ENCODE measurements around the gene CPTP. TPM values are rescaled to one million over a fixed set of nuclear protein-coding genes. Genes with fewer than 3 reads are reported as not detected.

CPTP gene
- total and polyA plus RNA-seq, 10 of the 15 experiments (the other 5 are each of a cell fraction or from before 2014, with no cell fraction given), result 0.06 to 24.3 (median 10.0) TPM

DNA sequence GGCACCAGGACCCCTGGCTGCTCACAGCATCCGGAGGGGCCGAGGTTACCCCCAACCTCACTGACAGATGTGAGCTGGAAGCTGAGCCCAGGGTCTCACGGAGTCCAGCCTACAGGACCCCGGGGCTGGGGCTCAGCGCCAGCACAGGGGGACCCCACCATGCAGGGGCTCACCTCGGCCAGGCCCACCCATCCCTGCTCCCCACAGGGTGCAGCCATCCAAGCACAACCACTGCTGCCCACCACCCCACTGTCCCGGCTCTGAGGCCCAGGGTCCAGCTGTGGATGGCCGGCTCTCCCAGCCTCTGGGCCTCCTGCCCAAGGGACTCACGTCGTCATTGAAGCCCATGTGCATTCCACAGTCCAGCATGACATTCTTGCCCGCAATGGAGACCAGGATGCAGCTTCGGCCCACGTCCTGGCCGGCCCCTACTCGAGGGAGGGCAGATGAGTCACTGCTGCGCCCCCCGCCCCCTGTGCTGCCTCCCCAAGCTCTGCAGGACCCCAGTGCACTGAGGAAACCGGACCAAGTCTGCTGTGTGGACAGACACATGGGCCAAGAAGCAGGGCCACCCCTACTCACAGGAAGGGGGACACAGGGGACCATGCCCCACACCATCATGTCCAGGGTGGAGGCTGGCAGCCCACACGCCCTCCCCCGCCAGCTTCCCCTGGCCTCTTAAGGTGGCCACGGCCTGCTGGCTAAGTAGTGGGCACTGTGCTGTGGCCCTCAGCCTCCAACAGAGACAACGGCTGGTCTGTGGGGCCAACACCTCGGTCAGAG lies 3.7 kb upstream of the CPTP start:
- H3K4me3 ChIP-seq, result no peak overlapping the region
- no peak overlapping the region for H3K4me2 ChIP-seq (ENCODE audit: control insufficient read depth, insufficient read depth)
- no peak overlapping the region for H3K27ac ChIP-seq (ENCODE audit: control insufficient read depth, insufficient read depth)
- peaks cover 10% of the 10 kb centered on the region for H3K4me1 ChIP-seq (ENCODE audit: control insufficient read depth, insufficient read depth, low read length)
- ChIA-PET RAD21 (ENCODE audit: unreplicated experiment) (no interaction called here), POLR2A (no interaction called here), CTCF (no interaction called here), SMC1A (ENCODE audit: uncharacterized antibody, unreplicated experiment) (no interaction called here)
- DNase-seq (ENCODE audit: low read depth, low spot score) (no peak), FAIRE-seq (no peak), ATAC-seq (no peak)
- no peak overlapping the region for H2AFZ ChIP-seq (ENCODE audit: control insufficient read depth, low read depth, low read length)
- H3K9ac ChIP-seq (ENCODE audit: control insufficient read depth, insufficient read depth, low read length), result no peak overlapping the region
- H4K20me1 ChIP-seq (ENCODE audit: control insufficient read depth, insufficient read depth), result no peaks in the 10 kb centered on the region; the same call in 1 of the 2 replicates
- in situ Hi-C loops (cut with MboI), result no loop called here
- no peaks in the 10 kb centered on the region for H3K9me3 ChIP-seq (replicated peaks; ENCODE audit: control insufficient read depth, insufficient read depth, low read length)
- no peaks in the 10 kb centered on the region for H3K27me3 ChIP-seq (replicated peaks in 1 of 2; ENCODE audit: control insufficient read depth in 2 of 2, insufficient read depth in 2 of 2, low read length in 1 of 2)
- BruUV-seq (replicated peaks), result no TSS peak
- peaks cover 0 to 9% of the 10 kb centered on the region in 2 experiments; a peak in 3 of 4 replicates for H3K36me3 ChIP-seq (ENCODE audit: control insufficient read depth in 2 of 2, insufficient read depth in 2 of 2, low read length in 1 of 2)
- WGBS (ENCODE audit: insufficient coverage, insufficient replicate concordance, low lambda C conversion rate, missing lambda C conversion rate), result 85% methylated on average over 22 of the region's 23 CpGs
- intact Hi-C loops (cut with micrococcal nuclease; ENCODE audit: unreplicated experiment), result no loop called here
- H3K79me2 ChIP-seq (ENCODE audit: control insufficient read depth, insufficient read depth, low read length), result peaks cover 43% of the 10 kb centered on the region
- TF ChIP-seq, protein P1, sequence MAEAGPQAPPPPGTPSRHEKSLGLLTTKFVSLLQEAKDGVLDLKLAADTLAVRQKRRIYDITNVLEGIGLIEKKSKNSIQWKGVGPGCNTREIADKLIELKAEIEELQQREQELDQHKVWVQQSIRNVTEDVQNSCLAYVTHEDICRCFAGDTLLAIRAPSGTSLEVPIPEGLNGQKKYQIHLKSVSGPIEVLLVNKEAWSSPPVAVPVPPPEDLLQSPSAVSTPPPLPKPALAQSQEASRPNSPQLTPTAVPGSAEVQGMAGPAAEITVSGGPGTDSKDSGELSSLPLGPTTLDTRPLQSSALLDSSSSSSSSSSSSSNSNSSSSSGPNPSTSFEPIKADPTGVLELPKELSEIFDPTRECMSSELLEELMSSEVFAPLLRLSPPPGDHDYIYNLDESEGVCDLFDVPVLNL (IDR thresholded peaks at IDR 0.05; ENCODE audit: low read depth, low read length), result no peak
- TF ChIP-seq CREM (IDR thresholded peaks at IDR 0.05; ENCODE audit: low read depth) (no peak), POLR2AphosphoS2 (IDR thresholded peaks at IDR 0.05; ENCODE audit: low read depth, low read length) (no peak), KDM1A (IDR thresholded peaks at IDR 0.05; ENCODE audit: borderline replicate concordance) (no peak), TCF3 (IDR thresholded peaks at IDR 0.05; ENCODE audit: borderline replicate concordance, insufficient read depth, low read depth, low read length) (no peak), SREBF1 (IDR thresholded peaks at IDR 0.05; ENCODE audit: low read length) (no peak), SUPT20H (IDR thresholded peaks at IDR 0.05; ENCODE audit: borderline replicate concordance, control insufficient read depth, low read depth, low read length) (no peak), STAT1 (conservative IDR thresholded peaks at IDR 0.05) (no peak), NFYA (IDR thresholded peaks at IDR 0.05; ENCODE audit: borderline replicate concordance, low read depth, low read length) (no peak), ZNF207 (IDR thresholded peaks at IDR 0.05; ENCODE audit: borderline replicate concordance) (no peak), ZNF384 (IDR thresholded peaks at IDR 0.05; ENCODE audit: borderline replicate concordance, low read depth, low read length) (no peak), NR2C1 (IDR thresholded peaks at IDR 0.05) (no peak), ZZZ3 (IDR thresholded peaks at IDR 0.05; ENCODE audit: control insufficient read depth, insufficient read length, low read depth) (no peak)
- TF ChIP-seq, protein P2, sequence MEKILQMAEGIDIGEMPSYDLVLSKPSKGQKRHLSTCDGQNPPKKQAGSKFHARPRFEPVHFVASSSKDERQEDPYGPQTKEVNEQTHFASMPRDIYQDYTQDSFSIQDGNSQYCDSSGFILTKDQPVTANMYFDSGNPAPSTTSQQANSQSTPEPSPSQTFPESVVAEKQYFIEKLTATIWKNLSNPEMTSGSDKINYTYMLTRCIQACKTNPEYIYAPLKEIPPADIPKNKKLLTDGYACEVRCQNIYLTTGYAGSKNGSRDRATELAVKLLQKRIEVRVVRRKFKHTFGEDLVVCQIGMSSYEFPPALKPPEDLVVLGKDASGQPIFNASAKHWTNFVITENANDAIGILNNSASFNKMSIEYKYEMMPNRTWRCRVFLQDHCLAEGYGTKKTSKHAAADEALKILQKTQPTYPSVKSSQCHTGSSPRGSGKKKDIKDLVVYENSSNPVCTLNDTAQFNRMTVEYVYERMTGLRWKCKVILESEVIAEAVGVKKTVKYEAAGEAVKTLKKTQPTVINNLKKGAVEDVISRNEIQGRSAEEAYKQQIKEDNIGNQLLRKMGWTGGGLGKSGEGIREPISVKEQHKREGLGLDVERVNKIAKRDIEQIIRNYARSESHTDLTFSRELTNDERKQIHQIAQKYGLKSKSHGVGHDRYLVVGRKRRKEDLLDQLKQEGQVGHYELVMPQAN (conservative IDR thresholded peaks at IDR 0.05), result no peak
- TF ChIP-seq, protein P3, sequence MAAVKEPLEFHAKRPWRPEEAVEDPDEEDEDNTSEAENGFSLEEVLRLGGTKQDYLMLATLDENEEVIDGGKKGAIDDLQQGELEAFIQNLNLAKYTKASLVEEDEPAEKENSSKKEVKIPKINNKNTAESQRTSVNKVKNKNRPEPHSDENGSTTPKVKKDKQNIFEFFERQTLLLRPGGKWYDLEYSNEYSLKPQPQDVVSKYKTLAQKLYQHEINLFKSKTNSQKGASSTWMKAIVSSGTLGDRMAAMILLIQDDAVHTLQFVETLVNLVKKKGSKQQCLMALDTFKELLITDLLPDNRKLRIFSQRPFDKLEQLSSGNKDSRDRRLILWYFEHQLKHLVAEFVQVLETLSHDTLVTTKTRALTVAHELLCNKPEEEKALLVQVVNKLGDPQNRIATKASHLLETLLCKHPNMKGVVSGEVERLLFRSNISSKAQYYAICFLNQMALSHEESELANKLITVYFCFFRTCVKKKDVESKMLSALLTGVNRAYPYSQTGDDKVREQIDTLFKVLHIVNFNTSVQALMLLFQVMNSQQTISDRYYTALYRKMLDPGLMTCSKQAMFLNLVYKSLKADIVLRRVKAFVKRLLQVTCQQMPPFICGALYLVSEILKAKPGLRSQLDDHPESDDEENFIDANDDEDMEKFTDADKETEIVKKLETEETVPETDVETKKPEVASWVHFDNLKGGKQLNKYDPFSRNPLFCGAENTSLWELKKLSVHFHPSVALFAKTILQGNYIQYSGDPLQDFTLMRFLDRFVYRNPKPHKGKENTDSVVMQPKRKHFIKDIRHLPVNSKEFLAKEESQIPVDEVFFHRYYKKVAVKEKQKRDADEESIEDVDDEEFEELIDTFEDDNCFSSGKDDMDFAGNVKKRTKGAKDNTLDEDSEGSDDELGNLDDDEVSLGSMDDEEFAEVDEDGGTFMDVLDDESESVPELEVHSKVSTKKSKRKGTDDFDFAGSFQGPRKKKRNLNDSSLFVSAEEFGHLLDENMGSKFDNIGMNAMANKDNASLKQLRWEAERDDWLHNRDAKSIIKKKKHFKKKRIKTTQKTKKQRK (IDR thresholded peaks at IDR 0.05; ENCODE audit: low read depth, low read length), result no peak
- TF ChIP-seq, protein P4, sequence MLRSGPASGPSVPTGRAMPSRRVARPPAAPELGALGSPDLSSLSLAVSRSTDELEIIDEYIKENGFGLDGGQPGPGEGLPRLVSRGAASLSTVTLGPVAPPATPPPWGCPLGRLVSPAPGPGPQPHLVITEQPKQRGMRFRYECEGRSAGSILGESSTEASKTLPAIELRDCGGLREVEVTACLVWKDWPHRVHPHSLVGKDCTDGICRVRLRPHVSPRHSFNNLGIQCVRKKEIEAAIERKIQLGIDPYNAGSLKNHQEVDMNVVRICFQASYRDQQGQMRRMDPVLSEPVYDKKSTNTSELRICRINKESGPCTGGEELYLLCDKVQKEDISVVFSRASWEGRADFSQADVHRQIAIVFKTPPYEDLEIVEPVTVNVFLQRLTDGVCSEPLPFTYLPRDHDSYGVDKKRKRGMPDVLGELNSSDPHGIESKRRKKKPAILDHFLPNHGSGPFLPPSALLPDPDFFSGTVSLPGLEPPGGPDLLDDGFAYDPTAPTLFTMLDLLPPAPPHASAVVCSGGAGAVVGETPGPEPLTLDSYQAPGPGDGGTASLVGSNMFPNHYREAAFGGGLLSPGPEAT (IDR thresholded peaks at IDR 0.05; ENCODE audit: low read depth), result no peak

Data from GM12878 (cell line).